Activated CD4-positive, alpha-beta T cell treated with anti-CD3 and anti-CD28 coated beads for 4 hours (primary cell): ENCODE data around the gene CYP2U1.
"Not testable (repeated sequence)": the region's sequence is repeated elsewhere in the genome, so short reads cannot be mapped to it uniquely, and the experiment has no call there.

Source experiments
- DNase-seq, 2 donors: peaks; one replicate each; pipeline ENCODE4 v3.0.0-alpha.2; 2020

Gene CYP2U1

DNA sequence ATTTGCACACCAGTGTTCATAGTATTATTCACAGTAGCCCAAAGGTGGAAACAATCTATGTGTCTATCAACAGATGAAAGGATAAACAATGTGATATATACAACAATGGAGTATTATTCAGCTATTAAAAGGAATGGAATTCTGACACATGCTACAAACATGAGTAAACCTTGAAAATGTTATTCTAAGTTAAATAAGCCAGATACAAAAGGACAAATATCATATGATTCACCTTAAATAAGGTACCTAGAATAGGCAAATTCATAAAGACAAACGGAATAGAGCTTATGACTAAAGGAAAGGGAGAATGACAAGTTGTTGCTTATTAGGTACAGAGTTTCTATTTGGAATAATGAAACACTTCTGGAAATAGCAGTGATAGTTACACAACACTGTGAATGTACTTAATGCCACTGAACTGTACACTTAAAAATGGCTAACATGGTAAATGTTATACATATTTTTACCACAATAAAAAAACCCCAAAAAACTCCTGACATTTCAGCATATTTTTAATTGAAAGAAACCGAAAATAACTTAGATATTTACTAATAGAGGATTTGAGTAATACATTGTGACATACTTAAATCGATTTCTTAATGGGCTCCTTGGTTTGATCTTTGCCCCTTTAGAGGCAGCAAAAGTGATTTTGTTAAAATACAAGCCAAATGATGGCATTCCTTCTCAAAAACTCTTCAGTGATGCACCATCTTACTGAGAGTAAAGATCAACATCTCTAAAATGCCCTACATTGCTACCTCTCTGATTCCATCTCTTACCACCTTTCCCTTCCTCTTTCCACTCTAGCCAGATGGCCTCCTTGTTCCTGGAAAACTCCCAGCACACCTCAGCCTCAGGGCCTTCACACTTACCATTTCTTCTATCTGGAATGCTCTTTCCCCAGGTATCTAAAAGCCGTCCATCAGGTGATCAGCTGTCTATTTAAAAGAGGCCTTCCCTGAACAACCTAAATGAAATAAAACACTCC is 8.6 kb upstream of the CYP2U1 start:
- no peak for DNase-seq

DNA sequence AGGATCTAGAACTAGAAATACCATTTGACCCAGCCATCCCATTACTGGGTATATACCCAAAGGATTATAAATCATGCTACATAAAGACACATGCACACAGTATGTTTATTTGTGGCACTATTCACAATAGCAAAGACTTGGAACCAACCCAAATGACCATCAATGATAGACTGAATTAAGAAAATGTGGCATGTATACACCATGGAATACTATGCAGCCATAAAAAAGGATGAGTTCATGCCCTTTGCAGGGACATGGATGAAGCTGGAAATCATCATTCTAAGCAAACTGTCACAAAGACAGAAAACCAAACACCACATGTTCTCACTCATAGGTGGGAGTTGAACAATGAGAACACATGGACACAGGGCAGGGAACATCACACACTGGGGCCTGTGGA is 5.6 kb upstream of the CYP2U1 start:
- DNase-seq, result not testable (repeated sequence)

DNA sequence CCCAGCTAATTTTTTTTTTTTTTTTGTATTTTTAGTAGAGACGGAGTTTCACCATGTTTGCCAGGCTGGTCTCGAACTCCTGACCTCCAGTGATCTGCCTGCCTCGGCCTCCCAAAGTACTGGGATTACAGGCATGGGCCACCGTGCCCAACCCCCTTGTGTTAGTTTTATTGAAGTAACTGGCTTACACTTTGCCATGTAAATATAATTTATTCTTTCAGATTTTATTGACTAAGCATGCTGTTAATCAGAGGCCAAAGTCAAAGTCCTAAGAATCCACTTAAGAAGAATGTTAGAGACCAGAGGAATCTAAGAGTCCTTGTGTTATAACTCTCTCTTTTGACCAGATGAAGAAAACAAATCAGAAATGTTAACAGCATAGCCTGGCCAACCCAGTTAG is 4.5 kb upstream of the CYP2U1 start:
- DNase-seq, result not testable (repeated sequence)

DNA sequence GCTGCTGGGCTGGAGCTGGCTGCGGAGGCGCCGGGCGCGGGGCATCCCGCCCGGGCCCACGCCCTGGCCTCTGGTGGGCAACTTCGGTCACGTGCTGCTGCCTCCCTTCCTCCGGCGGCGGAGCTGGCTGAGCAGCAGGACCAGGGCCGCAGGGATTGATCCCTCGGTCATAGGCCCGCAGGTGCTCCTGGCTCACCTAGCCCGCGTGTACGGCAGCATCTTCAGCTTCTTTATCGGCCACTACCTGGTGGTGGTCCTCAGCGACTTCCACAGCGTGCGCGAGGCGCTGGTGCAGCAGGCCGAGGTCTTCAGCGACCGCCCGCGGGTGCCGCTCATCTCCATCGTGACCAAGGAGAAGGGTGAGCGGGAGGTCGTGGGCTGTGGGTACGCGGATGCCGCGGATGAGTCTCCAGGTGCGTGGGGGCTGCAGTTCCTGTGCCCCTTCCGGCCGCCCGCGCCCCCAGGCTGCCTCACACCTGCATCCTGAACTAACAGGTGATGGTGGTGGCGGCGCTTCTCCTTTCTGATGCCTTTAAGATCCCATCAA is 499 bp downstream of the CYP2U1 start:
- DNase-seq, result peak; percentile 7 to 39

DNA sequence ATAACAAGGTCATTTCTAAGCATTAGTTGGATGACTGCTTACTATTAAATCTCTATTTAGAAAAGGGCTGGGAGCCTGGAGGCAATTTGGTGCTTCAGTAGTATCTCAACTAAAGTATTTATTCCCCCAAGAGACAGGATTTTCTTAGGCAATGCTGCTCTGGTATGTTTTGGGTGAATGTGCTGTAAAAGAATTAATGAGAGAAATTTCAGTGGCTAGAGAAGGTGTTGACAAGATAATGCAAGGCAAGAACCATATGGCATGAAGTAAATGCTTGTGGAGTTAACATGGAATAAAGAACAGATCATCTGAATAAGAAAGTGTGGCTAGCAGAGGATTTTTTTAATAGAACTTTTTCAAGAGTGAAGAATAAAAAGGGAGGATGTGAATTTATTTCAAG is 3.9 kb downstream of the CYP2U1 start:
- DNase-seq, result no peak

DNA sequence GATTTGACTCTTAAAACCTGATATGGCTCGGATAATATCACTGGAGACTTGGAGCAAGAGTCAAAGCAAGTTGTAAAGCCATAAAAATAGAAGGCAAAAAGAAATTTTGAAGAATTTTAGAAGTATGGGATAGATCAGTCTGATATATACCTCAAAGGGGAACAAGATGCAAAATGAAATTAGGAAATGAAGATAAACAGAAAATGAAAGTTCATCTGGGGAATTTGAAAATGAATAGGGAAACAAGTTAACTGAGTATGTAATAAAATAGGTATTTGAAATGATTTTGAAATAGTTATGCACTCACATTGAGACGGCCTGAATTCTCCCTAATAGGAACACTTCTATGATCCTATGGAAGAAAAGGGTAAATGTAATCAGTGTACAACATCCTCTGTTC is 5.7 kb downstream of the CYP2U1 start:
- DNase-seq, result no peak

DNA sequence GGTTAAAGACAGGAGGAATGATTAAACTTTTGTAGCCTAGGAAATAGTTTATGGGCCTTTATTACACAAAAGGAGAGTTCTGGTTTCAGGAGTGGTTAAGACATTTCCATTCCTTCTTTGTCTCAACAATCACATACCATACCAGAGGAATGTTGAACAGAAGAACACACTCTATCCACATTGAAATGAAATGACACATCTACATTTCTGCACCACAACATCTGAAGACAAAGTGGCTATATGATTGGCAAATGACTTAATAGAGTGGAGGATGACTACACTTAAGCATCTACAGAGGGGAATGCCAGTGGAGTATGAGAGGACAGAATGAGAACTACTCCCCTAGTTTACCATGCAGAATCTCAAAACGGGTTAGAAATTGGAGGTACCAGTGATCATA is 8.0 kb downstream of the CYP2U1 start:
- no peak for DNase-seq

DNA sequence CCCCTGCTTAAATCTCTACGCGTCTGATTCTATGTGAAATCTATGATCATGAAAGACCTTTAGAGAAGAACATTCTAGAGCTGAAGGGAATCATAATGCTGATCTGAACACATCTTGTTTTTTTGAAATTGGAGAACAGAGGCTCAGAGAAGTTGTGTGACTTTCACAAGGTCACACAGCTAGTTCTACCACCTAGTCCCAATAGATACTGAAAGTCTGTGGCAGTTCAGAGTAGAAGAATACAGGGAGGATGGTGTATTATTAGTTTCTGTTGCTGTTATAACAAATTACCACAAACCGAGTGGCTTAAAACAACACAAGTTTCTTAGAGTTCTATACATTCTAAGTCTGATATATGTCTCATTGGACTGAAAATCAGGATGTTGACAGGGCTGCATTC is 14.5 kb downstream of the CYP2U1 start:
- DNase-seq, result no peak

DNA sequence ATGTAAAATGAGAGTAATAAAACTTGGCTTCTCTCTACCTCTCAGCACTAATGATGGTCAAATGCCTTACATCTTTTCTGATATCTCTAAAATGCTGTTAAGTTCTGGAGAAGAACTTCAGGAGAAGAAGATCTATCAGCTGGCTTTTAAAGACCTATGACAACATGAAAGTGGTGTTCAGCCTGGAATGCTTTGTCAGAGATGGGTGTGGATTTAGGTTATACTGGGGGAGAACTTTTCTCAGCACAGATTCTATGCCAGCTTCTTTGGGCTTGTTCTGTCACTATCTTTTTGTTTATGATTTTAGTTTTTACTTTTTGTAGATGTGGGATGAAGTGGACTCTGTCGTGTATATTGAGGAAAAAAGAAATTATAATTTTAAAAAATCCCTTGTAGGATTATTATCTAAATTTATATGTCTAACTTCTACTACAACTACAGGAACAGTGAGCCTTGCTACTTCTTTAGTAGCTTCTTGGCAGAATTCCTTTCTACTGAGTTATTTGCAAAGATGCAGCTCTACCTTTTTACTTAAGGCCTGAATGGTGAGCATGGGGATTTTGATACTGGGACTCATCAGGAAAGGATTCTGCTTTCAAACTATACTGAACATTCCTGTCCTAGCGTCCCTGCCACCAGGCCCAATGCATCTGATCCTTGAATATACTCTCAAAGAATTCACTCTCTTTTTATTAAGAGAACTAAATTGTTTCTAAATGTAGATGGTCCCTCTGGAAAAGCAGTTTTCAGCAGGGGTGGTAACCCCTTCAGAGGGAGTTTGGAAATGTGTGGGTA is 19.6 kb downstream of the CYP2U1 start:
- no peak for DNase-seq

DNA sequence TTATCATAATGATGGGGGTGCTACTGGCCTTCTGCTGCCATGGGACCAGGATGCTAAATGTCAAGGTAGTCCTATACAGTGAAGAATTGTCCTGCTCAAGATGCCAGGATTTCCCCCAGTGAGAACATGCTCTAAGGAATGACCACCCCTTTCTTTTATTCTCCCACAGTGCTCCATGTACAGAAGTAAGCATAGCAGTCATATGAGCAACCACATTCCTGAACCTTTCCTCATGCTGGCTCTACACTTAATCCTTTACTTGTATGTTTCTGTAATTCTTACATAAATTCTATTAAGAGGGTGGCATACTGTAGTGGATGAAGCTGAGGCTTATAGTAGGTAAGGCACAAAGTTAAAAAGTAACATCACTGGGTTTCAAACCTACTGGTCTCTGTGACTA is 20.2 kb downstream of the CYP2U1 start:
- DNase-seq, result no peak

DNA sequence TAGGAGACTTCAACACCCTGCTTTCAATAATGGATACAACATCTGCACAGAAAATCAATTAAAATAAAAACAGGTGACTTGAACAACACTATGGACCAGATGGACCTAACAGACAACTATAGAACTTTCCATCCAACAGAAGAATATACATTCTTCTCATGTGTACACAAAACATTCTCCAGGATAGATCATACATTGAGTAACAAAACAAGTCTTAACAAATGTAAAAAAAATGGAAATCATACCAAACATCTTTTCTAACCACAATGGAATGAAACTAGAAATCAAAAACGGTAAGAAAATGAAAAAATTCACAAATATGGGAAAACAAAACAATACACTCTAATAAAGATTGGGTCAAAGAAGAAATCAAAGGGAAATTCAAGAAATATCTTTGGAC is 24.7 kb downstream of the CYP2U1 start:
- DNase-seq, result no peak

DNA sequence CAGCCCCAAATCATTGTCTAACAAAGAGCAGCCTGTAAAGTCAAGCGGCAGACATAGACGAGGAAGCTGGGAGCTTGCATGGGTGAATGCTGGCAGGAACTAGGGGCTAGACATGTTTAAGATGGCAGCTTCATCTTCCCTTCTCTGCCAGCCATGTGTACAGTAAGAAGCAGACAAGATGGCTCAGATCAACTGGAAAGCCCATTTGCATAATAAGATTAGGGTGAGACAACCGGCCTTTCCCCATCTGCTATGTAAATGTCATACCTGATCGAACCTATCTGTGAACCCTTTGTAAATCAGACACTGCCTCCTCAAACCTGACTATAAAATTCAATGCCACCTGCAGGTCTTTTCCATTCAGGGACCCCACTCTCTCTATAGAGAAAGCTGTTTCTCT is 35.6 kb downstream of the CYP2U1 start:
- no peak for DNase-seq

DNA sequence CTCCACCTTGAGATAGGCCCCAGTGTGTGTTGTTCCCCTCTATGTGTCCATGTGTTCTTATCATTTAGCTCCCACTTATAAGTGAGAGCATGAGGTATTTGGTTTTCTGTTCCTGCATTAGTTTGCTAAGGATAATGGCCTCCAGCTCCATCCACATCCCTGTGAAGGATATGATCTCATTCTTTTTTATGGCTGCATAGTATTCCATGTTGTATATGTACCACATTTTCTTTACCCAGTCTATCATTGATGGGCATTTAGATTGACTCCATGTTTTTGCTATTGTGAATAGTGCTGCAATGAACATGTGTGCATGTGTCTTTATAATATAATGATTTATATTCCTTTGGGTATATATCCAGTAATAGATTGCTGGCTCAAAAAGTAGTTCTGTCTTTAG is 36.2 kb downstream of the CYP2U1 start:
- DNase-seq, result not testable (repeated sequence)

DNA sequence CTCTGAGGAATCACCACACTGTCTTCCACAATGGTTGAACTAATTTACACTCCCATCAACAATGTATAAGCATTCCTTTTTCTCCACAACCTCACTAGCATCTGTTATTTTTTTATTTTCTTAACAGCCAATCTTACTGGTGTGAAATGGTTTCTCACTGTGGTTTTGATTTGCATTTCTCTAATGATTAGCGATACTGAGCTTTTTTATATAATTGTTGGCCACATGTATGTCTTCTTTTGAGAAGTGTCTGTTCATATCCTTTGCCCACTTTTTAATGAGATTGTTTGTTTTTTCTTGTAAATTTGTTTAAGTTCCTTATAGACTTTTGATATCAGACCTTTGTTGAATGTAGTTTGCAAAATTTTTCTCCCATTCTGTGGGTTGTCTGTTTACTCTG is 36.6 kb downstream of the CYP2U1 start:
- DNase-seq, result not testable (repeated sequence)

DNA sequence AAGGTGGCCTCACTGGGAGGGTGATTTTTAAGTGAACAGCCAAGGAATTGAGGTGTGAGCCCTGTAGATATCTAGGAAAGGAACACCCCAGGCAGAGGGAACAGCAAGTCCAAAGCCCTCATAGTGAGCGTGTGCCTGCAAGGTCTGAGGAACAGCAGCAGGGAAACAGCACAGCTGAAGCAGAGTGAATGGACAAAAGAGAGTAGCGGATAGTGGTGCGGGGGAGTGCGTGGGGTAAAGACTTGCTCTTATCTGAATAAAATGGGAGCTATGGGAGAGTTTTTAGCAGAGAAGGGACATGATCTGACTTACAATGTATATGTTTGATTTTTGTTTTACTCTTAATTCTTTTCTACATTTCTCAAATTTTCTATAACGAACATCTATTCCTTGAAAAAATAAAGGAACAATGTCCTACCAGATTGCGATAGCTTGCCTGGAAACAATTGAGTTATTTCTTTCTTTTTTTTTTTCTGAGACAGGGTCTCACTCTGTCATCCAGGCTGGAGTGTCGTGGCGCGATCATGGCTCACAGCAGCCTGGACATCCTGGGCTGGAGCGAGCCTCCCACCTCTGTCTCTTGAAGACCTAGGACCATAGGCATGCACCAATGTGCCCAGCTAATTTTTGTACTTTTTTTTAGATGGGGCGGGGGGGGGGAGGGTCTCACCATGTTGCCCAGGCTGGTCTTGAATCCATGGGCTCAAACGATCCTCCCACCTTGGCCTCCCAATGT is 38.9 kb downstream of the CYP2U1 start:
- no peak for DNase-seq

DNA sequence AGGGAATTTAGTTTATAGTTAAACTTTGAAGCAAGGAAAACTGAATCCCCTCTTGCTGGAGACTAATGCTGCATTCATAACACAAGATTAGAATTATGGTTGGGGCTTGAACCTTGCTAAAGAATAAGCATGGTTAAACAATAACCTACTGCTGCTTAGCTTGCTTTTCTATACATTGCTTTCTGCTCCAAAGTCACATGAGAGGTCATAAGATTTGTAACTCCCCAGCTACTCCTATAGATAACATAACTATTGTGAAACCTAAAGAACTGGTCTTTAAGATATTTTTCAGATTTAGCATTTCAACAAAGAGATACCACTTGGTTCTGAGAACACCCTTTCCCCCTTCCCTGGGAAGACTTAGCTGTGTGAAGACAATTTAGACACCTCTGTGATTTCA is 41.3 kb downstream of the CYP2U1 start:
- DNase-seq, result no peak

DNA sequence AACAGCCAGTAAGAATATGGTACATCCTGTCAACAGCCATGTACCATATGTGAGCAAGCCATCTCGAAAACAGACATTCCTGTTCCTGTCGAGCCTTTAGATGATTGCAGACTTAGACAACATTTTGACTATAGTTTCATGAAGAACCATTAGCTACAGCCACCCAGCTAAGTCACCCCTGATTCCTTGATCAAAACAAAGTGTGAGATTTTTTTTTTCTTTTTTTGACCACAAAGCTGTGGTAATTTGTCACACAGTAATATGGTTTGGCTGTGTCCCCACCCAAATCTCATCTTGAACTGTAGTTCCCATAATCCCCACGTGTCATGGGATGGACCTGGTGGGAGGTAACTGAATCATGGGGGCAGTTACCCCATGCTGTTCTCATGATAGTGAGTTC is 43.2 kb downstream of the CYP2U1 start:
- DNase-seq, result no peak

DNA sequence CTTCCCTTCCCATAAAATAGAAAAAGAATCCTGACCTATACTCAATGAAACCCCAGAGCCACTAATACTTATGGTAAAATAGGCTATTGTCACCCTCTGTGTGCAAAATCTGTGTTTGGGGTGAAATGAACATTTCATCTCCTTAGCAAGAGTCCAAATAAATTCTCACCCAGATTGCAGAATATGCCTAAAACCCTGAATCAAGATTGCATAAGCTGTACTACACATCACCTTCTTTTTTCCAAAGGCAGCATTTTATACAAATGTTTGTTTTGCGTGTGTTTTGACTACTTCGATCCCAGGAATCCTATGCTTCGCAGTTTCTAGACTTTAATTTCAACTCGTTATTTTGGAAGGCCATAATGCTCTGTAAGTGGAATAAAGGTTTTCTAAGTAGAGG is 46.1 kb downstream of the CYP2U1 start:
- no peak for DNase-seq

DNA sequence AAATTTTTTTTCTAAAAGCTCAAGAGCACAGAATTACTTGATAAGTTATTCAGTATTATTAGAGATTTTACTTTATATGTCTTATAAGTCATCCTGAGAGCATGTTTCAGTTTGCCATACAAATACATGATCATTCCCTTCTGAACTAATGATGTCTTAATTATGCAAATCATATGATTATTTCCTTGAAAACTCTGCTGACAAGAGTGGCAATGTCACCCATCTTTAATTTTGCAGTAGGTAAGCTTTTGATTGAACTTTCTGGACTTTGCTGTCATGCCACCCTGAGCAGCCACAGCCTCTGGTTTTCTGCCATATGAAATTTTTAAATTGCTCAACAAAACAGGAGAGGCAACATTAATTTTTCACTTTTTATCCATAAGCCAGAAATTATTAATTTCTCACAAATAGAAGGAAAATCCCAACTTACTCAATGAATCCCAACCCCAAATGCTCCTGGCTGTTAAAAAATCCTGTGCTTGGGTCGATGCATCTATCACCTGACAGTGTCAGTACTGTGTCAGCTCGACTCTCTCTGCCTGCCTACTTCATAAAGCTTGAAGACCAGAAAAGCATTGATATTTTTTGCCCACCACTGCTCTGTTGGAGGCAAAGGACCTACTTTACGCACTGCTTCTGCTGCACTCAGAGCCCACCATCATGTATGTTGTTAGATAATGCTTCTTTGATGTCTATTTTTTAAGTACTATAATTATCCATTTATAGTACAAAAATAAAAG is 46.8 kb downstream of the CYP2U1 start:
- DNase-seq, result no peak

DNA sequence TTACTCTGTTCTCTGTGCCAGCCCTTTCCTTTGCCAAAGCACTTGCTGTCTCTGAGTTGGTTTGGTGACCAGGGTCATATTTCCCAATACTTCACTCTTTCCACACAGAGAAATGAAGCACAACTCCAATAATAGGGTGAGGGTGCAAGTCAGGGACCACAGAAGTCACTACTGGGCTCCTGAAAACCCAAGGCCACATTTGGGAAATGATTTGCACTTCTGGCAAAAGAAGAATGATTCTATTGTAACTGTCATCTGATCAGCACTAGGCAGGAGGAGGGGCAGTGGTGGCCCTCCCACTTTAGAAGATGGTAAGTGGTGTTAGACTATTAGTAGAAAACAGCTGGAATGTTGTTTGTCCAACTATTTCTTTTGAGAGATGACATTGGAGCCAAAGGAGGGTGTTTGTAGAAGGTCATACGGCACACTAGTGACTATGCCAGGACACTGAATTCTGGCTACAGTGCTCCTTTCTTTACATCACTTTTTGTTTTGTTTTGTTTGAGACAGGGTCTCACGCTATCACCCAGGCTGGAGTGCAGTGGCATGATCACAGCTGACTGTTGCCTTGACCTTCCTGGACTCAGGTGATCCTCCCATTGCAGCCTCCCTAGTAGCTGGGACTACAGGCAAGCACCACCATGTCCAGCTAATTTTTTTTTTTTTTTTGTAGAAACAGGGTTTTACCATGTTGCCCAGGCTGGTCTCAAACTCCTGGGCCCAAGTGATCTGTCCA is 47.5 kb downstream of the CYP2U1 start:
- no peak for DNase-seq

DNA sequence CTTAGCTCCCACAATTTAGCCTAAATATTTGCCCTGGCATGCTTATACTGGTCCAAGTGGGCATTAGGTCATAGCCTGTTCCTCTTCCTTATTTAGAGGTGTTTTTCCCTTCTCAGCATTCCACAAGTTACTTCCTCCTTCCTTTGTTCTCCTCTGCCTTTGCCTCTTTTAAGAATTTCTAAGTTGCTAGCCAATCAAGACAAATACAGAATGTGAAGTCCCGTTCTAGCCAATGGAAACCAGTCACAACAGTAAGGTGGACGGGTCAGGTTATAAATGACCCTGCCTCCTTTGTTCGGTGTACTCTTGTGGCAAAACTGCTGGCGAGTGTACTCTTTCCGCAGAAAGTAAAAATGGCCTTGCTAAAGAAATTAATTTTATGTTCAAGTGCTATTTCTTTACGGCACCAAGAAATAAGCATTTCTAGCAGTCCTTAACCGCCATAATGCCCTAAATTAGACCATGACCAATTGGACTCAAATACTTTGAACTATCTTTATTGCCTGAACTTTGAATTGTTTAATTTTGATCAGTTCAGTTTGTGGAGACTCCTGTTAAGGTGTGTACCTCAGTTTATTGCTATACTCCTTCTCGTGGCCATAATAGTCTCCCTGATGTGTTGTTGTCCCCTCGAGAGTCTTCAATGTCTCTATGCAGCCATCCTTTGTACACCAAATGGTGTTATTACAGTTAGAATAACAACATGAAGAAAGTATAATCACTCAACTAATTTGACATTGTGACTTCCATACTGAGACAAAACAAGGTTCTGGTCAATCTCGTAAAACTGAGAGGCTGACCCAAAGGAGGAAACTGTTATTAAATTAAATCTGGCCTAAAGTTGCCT is 56.8 kb downstream of the CYP2U1 start:
- DNase-seq, result no peak
